ENCODE results near the gene ZNF253.
"Not testable (repeated sequence)": the region's sequence is repeated elsewhere in the genome, so short reads cannot be mapped to it uniquely, and the experiment has no call there.

The ZNF253 gene

GRCh38 chr19:19900139-19900728 lies 34.6 kb downstream of the ZNF253 start:
- peak in 1 of 2 donors; percentile 13 for DNase-seq

DNA sequence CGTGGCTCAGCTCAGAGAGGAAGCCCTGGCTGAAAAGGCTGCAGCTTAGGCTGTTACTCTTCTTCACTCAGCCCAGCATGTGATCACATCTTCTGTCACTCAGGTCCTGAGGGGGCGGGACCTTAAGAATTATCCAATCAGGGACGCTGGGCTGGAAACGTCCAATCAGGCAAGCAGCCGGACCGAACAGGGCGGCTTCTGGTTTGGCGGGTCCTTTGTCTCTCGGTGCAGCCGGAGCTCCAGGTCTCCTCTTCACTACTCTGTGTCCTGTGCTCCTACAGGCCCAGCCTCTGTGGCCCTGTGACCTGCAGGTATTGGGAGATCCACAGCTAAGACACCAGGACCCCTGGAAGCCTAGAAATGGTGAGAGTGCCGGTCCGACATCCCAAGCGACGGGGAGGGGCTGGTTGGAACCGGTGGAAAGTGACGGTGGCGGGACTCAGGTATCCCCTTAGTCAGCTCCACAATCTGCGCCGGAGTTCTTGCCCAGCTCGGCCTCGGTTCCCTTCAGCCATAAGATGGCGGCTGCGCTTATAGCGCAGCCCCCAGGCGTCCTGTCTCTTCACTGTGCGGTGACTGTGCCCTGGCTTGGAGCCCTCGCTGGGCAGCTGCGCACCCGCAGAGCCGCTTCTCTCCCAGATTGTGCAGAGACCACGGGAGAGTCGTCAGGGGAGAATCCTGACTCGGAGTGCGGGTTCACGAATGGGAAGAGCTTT lies 35.2 kb downstream of the ZNF253 start, which contains the start of gene ZNF93:
ZNF93 (plus strand) TSS at position 218 of the 716 bp plus-strand sequence; CDS start at position 361, 143 bp downstream.
- peak; percentile 93 to 95 for DNase-seq

DNA sequence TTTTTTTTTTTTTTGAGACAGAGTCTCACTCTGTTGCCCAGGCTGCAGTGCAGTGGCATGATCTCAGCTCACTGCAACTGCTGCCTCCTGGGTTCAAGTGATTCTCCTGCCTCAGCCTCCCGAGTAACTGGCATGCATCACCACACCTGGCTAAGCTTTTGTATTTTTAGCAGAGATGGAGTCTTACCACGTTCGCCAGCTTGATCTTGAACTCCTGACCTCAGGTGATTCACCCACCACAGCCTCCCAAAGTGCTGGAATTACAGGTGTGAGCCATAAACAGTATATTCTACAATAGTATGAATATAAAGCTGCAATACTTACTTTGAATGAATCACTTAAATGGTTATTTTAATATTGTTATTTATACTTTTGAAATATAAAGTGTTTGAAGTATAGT lies 41.9 kb downstream of the ZNF253 start:
- DNase-seq = not testable (repeated sequence)

DNA sequence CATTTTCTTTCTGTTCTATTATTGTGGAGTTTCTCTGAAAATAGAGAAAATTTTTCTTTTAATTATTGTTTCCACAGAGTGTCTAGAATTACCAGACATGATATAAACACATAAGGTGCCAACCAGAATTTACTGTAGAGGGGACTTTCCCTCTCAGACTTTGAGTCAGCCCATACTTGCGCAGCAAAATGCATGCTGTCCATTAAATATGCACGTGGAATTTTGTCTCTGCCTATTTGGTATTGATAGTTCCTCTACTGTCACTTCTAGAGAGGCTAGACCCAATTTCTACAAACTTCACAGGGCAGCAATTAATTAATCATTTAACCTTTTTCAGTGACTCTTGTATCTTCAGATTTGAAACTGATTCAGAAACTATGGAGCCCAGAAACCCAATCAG lies 44.0 kb downstream of the ZNF253 start:
- no peak for DNase-seq

DNA sequence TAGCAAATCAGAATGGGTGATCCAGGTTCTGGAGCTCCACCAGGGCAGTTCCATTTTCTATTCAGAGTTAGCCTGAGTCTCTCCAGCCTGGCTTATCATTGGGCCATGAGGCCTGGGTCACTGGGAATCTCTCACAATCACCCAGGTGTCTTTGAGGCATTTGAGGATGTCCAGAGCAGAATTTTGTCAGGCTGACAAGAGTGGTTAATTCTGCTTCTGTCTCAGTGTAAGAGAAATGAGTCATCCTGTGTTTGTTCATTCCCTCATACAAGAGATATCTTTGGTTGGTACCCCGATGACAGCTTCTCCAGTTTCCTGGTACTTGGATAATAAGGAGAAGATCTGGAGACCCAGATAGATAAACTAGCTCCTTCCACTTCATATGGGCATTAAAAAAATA lies 45.5 kb downstream of the ZNF253 start:
- no peak for DNase-seq

GRCh38 chr19:19914596-19914995 lies 48.9 kb downstream of the ZNF253 start:
- no peak for DNase-seq

DNA sequence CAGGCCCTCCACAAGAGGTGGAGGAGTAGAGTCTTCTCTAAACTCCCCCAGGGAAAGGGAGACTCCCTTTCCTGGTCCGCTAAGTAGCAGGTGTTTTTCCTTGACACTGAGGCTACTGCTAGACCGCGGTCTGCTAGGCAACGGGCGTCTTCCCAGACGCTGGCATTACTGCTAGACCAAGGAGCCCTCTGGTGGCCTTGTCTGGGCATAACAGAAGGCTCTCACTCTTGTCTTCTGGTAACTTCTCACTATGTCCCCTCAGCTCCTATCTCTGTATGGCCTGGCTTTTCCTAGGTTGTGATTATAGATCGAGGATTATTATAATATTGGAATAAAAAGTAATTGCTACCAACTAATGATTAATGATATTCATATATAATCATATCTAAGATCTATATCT lies 64.7 kb downstream of the ZNF253 start:
- DNase-seq = peak; percentile 15 to 33

DNA sequence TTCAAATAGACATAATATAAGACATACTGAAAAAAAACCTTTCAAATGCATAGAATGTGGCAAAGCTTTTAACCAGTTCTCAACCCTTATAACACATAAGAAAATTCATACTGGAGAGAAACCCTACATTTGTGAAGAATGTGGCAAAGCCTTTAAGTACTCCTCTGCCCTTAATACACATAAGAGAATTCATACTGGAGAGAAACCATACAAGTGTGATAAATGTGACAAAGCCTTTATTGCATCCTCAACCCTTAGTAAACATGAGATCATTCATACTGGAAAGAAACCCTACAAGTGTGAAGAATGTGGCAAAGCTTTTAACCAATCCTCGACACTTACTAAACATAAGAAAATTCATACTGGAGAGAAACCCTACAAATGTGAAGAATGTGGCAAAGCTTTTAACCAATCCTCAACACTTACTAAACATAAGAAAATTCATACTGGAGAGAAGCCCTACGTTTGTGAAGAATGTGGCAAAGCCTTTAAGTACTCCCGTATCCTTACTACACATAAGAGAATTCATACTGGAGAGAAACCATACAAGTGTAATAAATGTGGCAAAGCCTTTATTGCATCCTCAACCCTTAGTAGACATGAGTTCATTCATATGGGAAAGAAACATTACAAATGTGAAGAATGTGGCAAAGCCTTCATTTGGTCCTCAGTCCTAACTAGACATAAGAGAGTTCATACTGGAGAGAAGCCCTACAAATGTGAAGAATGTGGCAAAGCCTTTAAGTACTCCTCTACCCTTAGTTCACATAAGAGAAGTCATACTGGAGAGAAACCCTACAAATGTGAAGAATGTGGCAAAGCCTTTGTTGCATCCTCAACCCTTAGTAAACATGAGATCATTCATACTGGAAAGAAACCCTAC lies 68.0 kb downstream of the ZNF253 start:
- not testable (repeated sequence) for DNase-seq

- no peak for DNase-seq
These were observed 71.7 kb downstream of the ZNF253 start for GRCh38 chr19:19937403-19937802.

GRCh38 chr19:19938449-19938848 lies 72.8 kb downstream of the ZNF253 start:
- no peak for DNase-seq

DNA sequence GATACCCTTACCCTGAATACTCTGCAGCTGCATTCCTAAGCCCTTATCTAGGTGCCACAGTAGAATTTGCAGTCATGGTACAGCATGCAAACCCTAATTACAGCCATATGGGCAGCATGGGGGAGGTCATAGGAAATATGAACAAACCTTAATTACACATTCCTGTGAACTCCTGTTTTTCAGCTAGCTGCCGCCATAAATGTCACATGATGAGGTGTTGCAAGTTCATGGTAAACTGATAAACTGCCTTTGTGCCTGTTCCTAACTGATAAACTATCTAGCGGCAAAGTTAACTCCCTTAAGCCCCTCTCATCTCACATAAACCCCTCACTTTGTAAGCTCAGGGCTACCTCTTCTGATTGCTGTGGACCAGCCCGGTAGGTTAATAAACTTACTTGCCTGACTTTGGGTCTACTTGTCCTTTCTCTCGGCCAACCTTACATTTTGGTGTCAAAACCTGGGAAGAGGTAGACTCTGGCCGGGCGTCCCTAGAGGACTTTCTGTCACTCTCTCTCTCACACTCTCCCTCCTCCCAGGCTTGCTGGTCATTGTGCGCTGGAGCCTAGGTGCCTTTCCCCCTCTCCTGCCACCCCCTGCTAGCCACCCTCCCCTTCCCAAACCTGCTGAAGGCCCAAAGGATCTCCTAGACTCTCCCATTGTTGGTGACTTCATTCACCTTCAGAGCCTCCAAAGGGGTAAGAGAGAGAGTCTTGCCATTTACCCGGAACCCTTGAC lies 78.3 kb downstream of the ZNF253 start:
- no peak for DNase-seq
